Activated naive CD4-positive, alpha-beta T cell treated with anti-CD3 and anti-CD28 coated beads, Interleukin-2, amount 50 U/mL, for 72 hours (primary cell): ENCODE results near the gene GPR63. TPM values are rescaled to one million over a fixed set of nuclear protein-coding genes. Genes with fewer than 3 reads are reported as not detected.
"Not testable (repeated sequence)": the region's sequence is repeated elsewhere in the genome, so short reads cannot be mapped to it uniquely, and the experiment has no call there.

ENCODE experiments used
- ATAC-seq, 2 donors: fragments of 150-1000 bp; cut with Tn5 transposase; 2 replicates each; pipeline ENCODE4 v1.10.0; 2021; ENCODE audit warnings: mild to moderate bottlenecking in 2 of 2, moderate library complexity in 2 of 2
- DNase-seq, 2 donors: peaks; one replicate each; pipeline ENCODE4 v3.0.0; 2021 to 2022; ENCODE audit warnings: low spot score in 2 of 2
- H3K27ac Mint-ChIP-seq, 2 donors: one replicate each; pipeline ENCODE4 v1.8.0; 2022; ENCODE audit warnings: mild to moderate bottlenecking in 2 of 2, mixed read lengths in 2 of 2
- H3K36me3 Mint-ChIP-seq, 2 donors: one replicate each; pipeline ENCODE4 v1.8.0; 2022; ENCODE audit warnings: mixed read lengths in 2 of 2
- H3K9me3 Mint-ChIP-seq, 2 donors: one replicate each; pipeline ENCODE4 v1.8.0; 2022; ENCODE audit warnings: mixed read lengths in 2 of 2
- total RNA-seq, 2 donors: library from RNA; stranded (reverse); gene quantifications; one replicate each; pipeline ENCODE4 v1.2.3, GENCODE V29; 2022

GPR63 gene, protein sequence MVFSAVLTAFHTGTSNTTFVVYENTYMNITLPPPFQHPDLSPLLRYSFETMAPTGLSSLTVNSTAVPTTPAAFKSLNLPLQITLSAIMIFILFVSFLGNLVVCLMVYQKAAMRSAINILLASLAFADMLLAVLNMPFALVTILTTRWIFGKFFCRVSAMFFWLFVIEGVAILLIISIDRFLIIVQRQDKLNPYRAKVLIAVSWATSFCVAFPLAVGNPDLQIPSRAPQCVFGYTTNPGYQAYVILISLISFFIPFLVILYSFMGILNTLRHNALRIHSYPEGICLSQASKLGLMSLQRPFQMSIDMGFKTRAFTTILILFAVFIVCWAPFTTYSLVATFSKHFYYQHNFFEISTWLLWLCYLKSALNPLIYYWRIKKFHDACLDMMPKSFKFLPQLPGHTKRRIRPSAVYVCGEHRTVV
- total RNA-seq, result 1 to 10 TPM in 1 of 2 donors, under 1 TPM in 1; 0.41 to 1.3 TPM

DNA sequence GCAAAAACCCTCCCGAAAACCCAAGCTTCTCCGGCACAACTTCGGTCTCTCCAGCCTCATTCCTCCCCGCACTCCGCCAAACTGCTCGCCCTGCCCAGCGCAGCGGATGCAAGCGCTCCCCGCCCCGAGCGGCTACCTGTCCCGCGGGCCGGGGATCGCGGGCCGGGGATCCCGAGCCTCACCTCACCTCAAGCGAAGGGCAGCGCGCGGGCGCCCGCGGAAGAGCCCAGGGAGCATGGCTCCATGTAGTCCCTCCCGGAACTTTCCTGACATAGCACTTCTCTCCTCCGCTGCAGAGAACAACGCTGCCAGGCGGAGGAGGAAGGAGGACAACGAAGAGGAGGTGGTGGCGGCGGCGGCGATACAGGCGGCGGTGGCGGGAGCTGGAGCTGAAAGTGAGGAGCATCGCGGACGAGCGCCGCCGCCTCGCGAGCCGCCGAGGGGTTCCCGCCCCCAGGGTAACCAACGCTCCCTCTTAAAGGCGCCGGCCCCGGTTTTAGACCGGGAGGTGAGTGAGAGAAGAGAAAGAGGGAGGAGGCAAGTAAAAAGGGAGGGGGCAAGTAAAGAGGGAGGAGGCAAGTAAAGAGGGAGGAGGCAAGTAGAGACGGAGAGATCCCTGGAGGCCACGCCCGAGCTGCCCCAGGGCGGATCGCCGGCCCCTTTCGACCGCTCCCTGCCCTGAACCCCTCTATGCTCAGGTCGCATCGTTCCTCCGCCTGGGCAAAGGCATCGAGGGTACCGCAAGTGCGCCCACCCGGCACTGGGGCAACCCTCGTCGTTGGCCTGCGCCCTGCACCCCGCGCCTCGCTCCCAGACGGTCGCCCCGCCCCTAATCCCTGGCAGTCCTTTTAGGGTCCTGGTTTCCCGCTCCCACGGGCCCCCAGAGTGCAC is at the start of gene GPR63:
TSS of gene GPR63 (minus strand) at position 397 of the 891 bp plus-strand sequence. CDS start 37,746 bp downstream, outside the sequence.
- Mint-ChIP-seq H3K9me3 (no peaks in the 10 kb centered on the region), H3K27ac (peak within 1 kb of the TSS; percentile 32 to 58), H3K36me3 (no peaks in the 10 kb centered on the region)
- ATAC-seq, result peak; percentile 83 to 96
- peak; percentile 62 to 80 for DNase-seq

DNA sequence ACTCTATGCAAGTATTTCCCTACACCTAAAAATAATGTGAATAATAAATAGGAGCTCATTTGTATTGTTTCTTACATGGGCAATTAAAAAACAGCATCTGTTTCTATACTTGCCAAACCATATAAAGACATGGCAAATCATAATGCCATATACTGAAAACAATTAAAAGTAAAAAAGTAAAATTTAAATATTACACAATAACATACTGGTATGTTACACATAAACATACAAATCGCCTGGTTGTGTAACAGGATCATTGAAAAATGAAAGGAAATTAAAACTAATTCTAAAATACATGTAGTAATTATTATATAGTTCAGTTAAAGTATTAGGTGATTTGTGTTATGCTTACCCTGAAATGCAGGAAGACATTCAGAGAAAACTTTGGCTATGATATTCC is 49.2 kb upstream of the GPR63 start:
- peaks cover 0 to 5% of the 10 kb centered on the region in 2 donors for H3K36me3 Mint-ChIP-seq
- DNase-seq, result no peak
- ATAC-seq, result no peak
- H3K27ac Mint-ChIP-seq, result no peak overlapping the region
- no peaks in the 10 kb centered on the region for H3K9me3 Mint-ChIP-seq

DNA sequence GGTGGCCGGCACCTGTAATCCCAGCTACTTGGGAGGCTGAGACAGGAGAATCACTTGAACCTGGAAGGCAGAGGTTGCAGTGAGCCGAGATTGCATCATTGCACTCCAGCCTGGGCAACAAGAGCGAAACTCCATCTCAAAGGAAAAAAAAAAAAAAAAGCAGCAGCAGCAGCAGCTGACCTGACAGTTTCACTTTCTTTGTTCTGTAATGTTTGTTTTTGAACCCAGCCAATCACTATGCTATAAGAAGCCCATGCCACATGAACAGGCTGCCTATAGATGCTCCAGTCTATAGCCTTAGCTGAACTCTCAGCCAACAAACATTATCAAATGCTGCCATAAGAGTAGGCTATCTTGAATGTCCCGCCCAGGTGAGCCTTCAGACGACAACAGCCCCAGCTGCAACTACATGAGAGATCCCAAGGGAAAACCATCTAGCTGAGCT is 47.9 kb upstream of the GPR63 start:
- ATAC-seq, result peak; percentile 81 to 88
- not testable (repeated sequence) for H3K27ac Mint-ChIP-seq, DNase-seq, H3K9me3 Mint-ChIP-seq, H3K36me3 Mint-ChIP-seq

DNA sequence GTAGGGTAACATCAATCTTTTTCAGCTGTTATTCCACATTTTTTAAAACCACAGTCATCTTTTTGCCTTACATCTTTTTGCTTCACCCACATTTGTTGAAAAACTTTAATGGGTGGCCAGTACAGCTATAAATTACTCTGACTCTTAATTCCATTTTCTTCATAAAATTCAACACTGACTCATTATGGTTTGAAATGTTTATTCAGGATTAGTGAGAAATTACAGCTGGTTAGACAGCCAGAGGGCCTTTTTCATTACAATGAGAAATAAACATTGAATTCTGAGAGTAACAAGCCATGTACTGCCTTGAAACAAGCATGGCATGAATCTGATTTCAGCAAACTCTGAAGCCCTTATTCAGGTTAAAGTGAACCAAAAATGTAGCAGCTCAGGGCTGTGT is 40.9 kb upstream of the GPR63 start:
- H3K9me3 Mint-ChIP-seq, result no peaks in the 10 kb centered on the region
- ATAC-seq (no peak), DNase-seq (no peak)
- H3K27ac Mint-ChIP-seq, result no peak overlapping the region
- H3K36me3 Mint-ChIP-seq, result no peaks in the 10 kb centered on the region

DNA sequence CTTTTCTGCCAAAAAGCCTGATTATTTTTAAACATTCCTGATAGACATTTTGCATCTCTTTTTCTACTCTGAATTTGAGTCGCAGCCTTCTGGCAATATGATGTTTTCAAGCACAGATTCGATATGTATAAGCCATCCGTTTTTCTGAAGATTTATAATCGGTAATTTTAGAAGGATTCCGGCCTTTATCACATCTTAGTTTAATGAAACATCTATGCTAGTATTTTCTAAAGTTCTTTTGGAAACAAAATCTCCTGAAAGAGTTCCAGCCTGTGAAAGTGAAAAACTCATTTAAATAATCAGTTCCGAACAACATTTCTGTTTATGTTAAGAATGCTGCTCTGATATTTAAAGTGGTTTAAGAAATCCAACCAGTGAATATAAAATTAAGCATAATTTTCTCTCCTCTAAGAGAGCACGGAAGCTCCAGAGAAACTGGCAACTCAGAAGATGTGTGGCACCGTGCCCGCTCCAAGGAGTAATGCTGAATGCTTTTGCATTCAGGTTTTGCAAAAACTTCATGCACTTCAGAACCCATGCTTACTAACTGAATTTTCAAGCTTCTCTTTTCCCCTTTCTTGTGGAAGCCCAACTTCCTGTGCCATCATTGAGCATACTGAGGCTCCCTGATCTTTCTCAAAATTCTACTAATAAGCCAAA is 39.7 kb upstream of the GPR63 start:
- ATAC-seq, result no peak
- Mint-ChIP-seq H3K9me3 (no peaks in the 10 kb centered on the region), H3K27ac (no peak overlapping the region), H3K36me3 (no peaks in the 10 kb centered on the region)
- DNase-seq, result no peak

DNA sequence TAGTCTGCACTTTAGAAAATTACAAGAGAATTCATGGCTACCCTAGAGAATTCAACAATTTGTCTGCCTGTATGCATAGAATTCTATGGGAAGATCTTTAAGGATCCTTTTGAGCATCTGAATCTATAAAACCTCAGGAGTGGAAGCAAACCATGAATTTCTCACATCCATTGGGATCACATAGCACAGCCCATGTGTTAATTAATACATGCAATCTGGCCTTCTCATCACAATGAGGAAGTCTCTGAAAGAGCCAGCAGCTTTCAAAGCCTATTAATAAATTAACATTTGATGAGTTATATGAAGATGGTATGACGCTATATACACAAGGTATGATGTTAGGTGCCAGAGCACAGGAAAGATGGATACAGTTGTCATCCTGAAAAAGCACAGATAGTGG is 35.7 kb upstream of the GPR63 start:
- Mint-ChIP-seq H3K9me3 (no peaks in the 10 kb centered on the region), H3K36me3 (no peaks in the 10 kb centered on the region), H3K27ac (no peak overlapping the region)
- DNase-seq, result no peak
- ATAC-seq, result no peak

DNA sequence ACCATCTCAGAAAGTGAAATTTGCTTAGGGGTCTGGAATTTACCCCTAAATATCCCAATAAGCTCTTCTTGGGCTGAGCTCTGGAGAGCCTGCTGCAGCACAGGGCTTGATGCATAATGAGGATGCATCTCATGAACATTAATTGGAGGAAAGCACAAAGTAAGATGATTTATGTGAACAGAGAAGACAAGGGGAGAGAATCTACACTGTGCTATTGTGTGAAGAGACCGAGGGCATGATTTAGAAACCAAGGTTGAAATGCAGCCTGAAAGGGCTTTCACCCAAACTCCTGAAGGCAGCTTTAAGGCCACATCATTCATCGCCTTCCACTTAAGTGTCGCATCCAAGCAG is 27.8 kb upstream of the GPR63 start:
- Mint-ChIP-seq H3K36me3 (peaks cover 6 to 12% of the 10 kb centered on the region in 2 donors), H3K27ac (no peak overlapping the region), H3K9me3 (peaks cover 0 to 4% of the 10 kb centered on the region in 2 donors)
- ATAC-seq (no peak), DNase-seq (no peak)

DNA sequence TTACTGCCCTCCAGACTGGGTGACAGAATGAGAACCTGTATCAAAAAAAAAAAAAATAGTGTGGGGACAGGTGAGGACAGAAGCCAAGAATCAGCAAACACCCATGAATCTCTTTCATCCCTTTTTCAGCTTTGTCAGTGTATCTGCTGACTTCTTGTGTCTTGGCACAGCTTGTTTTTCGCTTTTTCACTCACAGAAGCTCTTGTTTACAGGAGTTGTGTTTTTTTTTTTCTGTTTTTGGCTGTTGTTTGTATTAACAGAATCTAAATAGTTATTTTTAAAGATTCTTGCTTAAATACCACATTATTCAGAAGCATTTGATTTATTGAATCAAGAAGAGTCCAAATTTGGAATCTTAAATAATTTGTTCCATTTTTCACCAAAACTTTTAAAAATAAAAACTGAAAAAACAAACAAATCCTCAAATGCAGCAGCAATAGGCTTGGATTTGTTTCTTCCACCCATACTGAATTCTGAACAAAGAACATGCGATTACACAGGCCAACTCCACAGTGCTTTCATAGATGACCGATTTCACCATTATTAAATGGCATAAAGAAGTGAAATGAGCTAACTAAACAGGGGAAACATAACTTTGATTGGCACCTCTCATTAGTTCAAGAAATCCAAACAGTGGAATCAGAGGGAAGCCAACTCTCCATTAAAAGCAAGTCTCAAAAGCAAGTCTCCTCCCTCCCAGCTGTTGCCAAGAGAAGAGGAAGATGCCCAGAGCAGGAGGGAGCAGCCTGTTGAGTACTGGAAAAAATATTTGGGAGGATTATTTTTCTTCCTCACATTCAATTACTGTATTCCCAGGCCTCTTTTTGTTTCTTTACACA is 27.2 kb upstream of the GPR63 start:
- no peak overlapping the region for H3K27ac Mint-ChIP-seq
- H3K9me3 Mint-ChIP-seq, result peaks cover 0 to 4% of the 10 kb centered on the region in 2 donors
- ATAC-seq (no peak), DNase-seq (no peak)
- H3K36me3 Mint-ChIP-seq, result peaks cover 6 to 14% of the 10 kb centered on the region in 2 donors

DNA sequence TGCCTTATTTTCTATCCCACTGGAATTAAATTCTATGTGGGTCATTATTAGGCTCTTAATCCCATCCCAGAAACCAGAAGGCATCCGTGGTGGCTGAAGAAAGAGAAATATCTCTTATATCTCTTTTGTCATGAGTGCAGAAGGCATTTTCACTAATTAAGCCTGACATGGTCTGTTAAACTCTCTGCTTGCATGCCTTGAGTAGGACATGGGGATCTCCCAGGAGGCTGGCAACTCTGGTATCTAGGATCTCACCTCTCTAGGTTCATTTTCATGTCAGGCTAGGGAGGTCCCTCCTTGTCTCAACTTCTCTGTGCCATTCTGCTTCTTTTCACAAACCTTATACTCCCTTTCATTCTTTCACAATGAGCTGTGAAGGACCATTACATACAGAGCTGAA is 25.3 kb upstream of the GPR63 start:
- DNase-seq (no peak), ATAC-seq (no peak)
- Mint-ChIP-seq H3K9me3 (peaks cover 0 to 4% of the 10 kb centered on the region in 2 donors), H3K27ac (no peak overlapping the region), H3K36me3 (peaks cover 6 to 14% of the 10 kb centered on the region in 2 donors)

DNA sequence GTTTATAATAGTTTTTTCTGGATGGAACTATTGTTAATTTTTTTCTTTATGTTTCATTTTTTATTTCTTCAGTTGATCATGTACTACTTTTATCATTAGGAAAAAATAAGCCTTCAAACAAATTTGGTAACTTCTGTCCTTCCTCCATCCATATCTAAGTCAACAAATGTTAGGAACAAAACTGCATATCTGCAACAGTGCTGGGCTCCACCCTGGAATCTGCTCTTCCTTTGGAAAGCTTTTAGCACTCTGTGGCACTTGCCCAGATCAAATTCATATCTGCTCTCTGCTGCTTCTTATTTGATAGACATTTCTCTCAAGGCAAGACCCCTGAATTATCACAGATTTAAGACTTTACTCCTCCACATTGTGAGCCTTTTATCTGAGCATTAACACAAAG is 24.3 kb upstream of the GPR63 start:
- Mint-ChIP-seq H3K27ac (no peak overlapping the region), H3K36me3 (peaks cover 6 to 14% of the 10 kb centered on the region in 2 donors), H3K9me3 (peaks cover 0 to 4% of the 10 kb centered on the region in 2 donors)
- DNase-seq (no peak), ATAC-seq (no peak)

DNA sequence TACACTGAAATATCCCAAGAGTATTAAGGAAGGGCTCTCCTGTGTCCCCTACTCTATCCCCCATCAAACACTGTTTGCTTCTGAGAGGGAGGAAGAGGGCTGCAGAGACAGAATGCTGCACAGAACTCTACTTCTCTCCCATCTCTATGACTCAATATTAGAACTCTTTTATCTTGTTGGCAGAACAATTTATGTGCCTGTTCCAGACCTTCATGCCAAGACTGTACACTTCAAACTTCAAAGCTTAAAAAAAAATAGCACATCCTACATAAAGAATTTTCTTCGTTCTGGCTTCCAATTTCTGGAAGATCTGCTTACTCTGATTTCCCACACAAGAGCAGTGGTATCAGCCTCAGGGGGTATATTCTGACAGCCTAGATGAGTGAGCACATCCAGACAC is 19.6 kb upstream of the GPR63 start:
- Mint-ChIP-seq H3K27ac (no peak overlapping the region), H3K36me3 (peaks cover 6 to 14% of the 10 kb centered on the region in 2 donors), H3K9me3 (peaks cover 0 to 4% of the 10 kb centered on the region in 2 donors)
- no peak for ATAC-seq
- no peak for DNase-seq

DNA sequence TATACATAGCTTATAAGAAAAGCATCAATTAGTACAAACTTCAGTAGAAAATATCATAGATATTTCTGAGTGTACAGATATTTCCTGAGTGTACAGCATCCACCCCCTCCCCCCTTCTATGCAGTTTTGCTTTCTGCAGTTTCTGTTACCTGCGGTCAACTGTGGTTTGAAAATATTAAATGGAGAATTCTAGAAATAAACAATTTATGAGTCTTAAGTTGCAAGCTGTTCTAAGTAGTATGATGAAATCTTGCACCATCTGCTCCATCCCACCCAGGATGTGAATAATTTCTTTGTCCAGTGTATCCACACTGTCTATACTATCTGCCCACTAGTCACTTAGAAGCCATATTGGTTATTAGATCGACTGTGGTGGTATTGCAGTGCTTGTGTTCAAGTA is 15.8 kb upstream of the GPR63 start:
- ATAC-seq, result no peak
- no peaks in the 10 kb centered on the region for H3K36me3 Mint-ChIP-seq
- no peak overlapping the region for H3K27ac Mint-ChIP-seq
- DNase-seq, result no peak
- H3K9me3 Mint-ChIP-seq, result no peaks in the 10 kb centered on the region

DNA sequence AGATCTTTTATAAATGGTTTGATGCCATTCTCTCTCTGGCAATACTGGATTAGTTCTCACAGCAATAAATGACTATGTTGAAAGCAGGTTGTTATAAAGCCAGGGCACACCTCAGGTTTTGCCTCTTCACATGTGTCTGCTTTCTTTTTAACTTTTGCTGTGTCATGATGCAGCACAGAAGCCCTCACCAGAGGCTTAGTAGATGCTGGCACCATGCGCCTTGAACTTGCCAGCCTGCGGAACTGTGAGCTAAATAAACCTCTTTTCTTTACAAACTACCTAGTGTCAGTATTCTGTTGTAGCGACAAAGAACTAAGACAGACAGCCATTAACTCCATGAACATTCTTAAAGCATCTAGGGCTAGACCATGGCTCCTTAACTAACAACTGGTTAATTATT is 15.3 kb upstream of the GPR63 start:
- H3K9me3 Mint-ChIP-seq, result no peaks in the 10 kb centered on the region
- H3K36me3 Mint-ChIP-seq, result peaks cover 0 to under 1% of the 10 kb centered on the region in 2 donors
- no peak overlapping the region for H3K27ac Mint-ChIP-seq
- ATAC-seq (no peak), DNase-seq (no peak)

DNA sequence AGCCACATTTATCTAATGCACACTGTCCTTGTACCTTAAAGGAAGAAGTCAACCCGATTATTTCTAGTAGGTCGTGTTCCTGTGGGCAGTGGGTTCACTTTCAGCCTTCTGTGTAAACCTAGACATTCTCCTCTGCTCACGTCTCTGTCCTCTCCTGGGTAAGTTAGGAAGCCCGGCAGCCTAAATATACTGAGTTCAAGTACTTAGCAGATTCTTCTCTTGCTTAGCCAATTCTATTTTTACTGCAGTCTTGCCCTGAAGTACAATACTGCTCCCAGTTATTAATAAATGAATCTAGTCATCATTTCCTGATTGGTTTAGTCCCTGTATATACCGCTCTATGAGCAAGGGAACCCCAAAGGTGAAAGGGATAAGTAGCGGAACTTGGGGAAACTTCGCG is 14.6 kb upstream of the GPR63 start:
- DNase-seq, result no peak
- peaks cover 0 to 8% of the 10 kb centered on the region in 2 donors for H3K36me3 Mint-ChIP-seq

DNA sequence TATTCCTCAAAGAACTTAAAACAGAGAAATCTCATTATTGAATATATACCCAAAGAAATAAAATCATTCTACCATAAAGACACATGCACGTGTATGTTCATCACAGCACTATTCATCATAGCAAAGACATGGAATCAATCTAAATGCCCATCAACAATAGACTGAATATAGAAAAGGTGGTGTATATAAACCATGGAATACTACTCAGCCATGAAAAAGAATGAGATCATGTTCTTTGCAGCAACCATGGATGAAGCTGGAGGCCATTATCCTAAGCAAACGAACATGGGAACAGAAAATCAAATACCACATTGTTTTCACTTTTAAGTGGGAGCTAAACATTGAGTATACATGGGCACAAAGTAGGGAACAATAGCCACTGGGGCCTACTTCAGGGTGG is 12.3 kb upstream of the GPR63 start:
- DNase-seq, result no peak
- no peak for ATAC-seq
- H3K27ac Mint-ChIP-seq, result no peak overlapping the region
- H3K36me3 Mint-ChIP-seq, result peaks cover 0 to 24% of the 10 kb centered on the region in 2 donors
- peaks cover under 1 to 10% of the 10 kb centered on the region in 2 donors for H3K9me3 Mint-ChIP-seq

More for the DNA sequence above, 14.6 kb upstream of the GPR63 start:
- Mint-ChIP-seq H3K27ac (no peak overlapping the region), H3K9me3 (peaks cover 0 to 2% of the 10 kb centered on the region in 2 donors)
- no peak for ATAC-seq

DNA sequence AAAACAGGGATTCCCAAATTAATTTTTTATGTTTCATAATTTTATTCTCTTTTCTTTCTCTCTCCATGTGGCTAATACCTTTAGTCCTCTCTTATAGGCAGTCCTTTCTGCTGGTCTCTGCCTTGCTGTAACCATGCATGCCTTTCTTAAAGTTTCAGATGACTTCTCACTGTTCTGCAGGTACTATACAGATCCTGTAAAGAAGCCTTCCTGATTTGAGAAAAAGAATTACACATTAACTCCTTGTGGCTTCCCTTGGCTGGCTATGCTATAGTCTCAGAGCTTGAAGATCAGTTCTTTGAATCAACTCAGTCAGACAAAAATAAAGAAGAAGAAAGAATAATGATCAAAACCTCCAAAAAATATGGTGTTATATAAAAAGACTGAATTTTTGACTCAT is 7.3 kb upstream of the GPR63 start:
- no peak overlapping the region for H3K27ac Mint-ChIP-seq
- peaks cover 5 to 14% of the 10 kb centered on the region in 2 donors for H3K9me3 Mint-ChIP-seq
- no peak for DNase-seq
- no peak for ATAC-seq
- peaks cover 0 to 24% of the 10 kb centered on the region in 2 donors for H3K36me3 Mint-ChIP-seq
